MM.1S (cell line): ENCODE data around the gene ZNF431.
"Not testable (repeated sequence)": the region's sequence is repeated elsewhere in the genome, so short reads cannot be mapped to it uniquely, and the experiment has no call there.

Experiments
- DNase-seq: peaks from one replicate; pipeline ENCODE4 v3.0.0-alpha.2; 2015
- H2AFZ ChIP-seq: fragments of 300-600 bp; sonication (generic); 2 replicates; pipeline ENCODE4 v1.6.0; 2016; ENCODE audit warnings: antibody characterized with exemption, low read length
- H3F3A ChIP-seq: fragments of 300-600 bp; sonication (generic); 2 replicates; pipeline ENCODE4 v1.6.1; 2016; ENCODE audit warnings: mild to moderate bottlenecking, antibody characterized with exemption, low read length, moderate library complexity, mixed read lengths; ENCODE audit not compliant: insufficient read depth
- H3K27ac ChIP-seq: fragments of 300-600 bp; sonication (generic); 2 replicates; pipeline ENCODE4 v1.5.1; 2016; ENCODE audit warnings: mild to moderate bottlenecking, low read length
- H3K27me3 ChIP-seq: fragments of 300-600 bp; sonication (generic); replicated peaks from 2 replicates; pipeline ENCODE4 v1.6.0; 2016; ENCODE audit warnings: low read length; ENCODE audit not compliant: insufficient read depth
- H3K36me3 ChIP-seq: fragments of 300-600 bp; sonication (generic); replicated peaks from 2 replicates; pipeline ENCODE4 v1.6.1; 2016; ENCODE audit warnings: mild to moderate bottlenecking, low read length, mixed read lengths; ENCODE audit not compliant: insufficient read depth
- H3K4me1 ChIP-seq: fragments of 300-600 bp; sonication (generic); 2 replicates; pipeline ENCODE4 v1.6.1; 2016; ENCODE audit warnings: low read length, mixed read lengths
- H3K4me2 ChIP-seq: fragments of 300-600 bp; sonication (generic); 2 replicates; pipeline ENCODE4 v1.6.0; 2016; ENCODE audit warnings: low read depth, low read length
- H3K4me3 ChIP-seq: fragments of 300-600 bp; sonication (generic); 2 replicates; pipeline ENCODE4 v1.5.1; 2016; ENCODE audit warnings: low read length, mixed read lengths
- H3K79me2 ChIP-seq: fragments of 300-600 bp; sonication (generic); 2 replicates; pipeline ENCODE4 v1.6.1; 2016; ENCODE audit warnings: mixed run types, low read length, mixed read lengths
- H3K9ac ChIP-seq: fragments of 300-600 bp; sonication (generic); 2 replicates; pipeline ENCODE4 v1.6.1; 2016; ENCODE audit warnings: low read length, mixed read lengths
- H3K9me2 ChIP-seq: fragments of 300-600 bp; sonication (generic); replicated peaks from 2 replicates; pipeline ENCODE4 v1.6.1; 2016; ENCODE audit warnings: mild to moderate bottlenecking, low read length, mixed read lengths; ENCODE audit not compliant: insufficient read depth
- H3K9me3 ChIP-seq: fragments of 300-600 bp; sonication (generic); replicated peaks from 2 replicates; pipeline ENCODE4 v1.6.1; 2016; ENCODE audit warnings: mild to moderate bottlenecking, low read length, mixed read lengths; ENCODE audit not compliant: insufficient read depth
- H4K20me1 ChIP-seq: fragments of 300-600 bp; sonication (generic); 2 replicates; pipeline ENCODE4 v1.6.1; 2016; ENCODE audit warnings: mild to moderate bottlenecking, low read length, moderate library complexity, mixed read lengths; ENCODE audit not compliant: insufficient read depth
- CTCF ChIP-seq: fragments of 300-600 bp; sonication (generic); IDR thresholded peaks from 2 replicates; pipeline ENCODE4 v1.5.1; 2016; ENCODE audit warnings: antibody characterized with exemption, low read length, mixed read lengths
- EZH2 ChIP-seq: fragments of 300-600 bp; sonication (generic); optimal IDR thresholded peaks from 2 replicates; pipeline ENCODE3; 2017; ENCODE audit warnings: low read depth, mild to moderate bottlenecking, antibody characterized with exemption, low read length, mixed read lengths
- EZH2phosphoT487 ChIP-seq: fragments of 300-600 bp; sonication (generic); IDR thresholded peaks from 2 replicates; pipeline ENCODE4 v1.6.1; 2018; ENCODE audit warnings: antibody characterized with exemption, low read length

Gene ZNF431

GRCh38 chr19:21210037-21210621, 68.3 kb downstream of the ZNF431 start:
- TF ChIP-seq EZH2phosphoT487 (no peak), EZH2 (no peak), CTCF (no peak)
- H2AFZ ChIP-seq: no peak overlapping the region
- no peak for DNase-seq

GRCh38 chr19:21221693-21222092, 79.9 kb downstream of the ZNF431 start:
- no peaks in the 10 kb centered on the region for H3K9me3 ChIP-seq
- no peak overlapping the region for H3K9ac ChIP-seq
- no peak overlapping the region for H3K27ac ChIP-seq
- H3K9me2 ChIP-seq: no peaks in the 10 kb centered on the region
- TF ChIP-seq CTCF: no peak
- no peak for TF ChIP-seq EZH2
- no peak for TF ChIP-seq EZH2phosphoT487
- no peaks in the 10 kb centered on the region for H3K27me3 ChIP-seq
- no peak overlapping the region for H3K4me2 ChIP-seq
- no peaks in the 10 kb centered on the region for H3K4me1 ChIP-seq
- no peaks in the 10 kb centered on the region for H3K79me2 ChIP-seq
- no peak overlapping the region for H2AFZ ChIP-seq
- no peak overlapping the region for H3K4me3 ChIP-seq
- H3K36me3 ChIP-seq: no peaks in the 10 kb centered on the region
- H3F3A ChIP-seq: no peaks in the 10 kb centered on the region
- H4K20me1 ChIP-seq: no peaks in the 10 kb centered on the region
- no peak for DNase-seq

More at GRCh38 chr19:21210037-21210621, 68.3 kb downstream of the ZNF431 start:
- Histone ChIP-seq H3K4me2 (no peak overlapping the region), H3F3A (no peaks in the 10 kb centered on the region), H3K36me3 (no peaks in the 10 kb centered on the region), H4K20me1 (no peaks in the 10 kb centered on the region), H3K4me1 (no peaks in the 10 kb centered on the region), H3K79me2 (no peaks in the 10 kb centered on the region), H3K27ac (no peak overlapping the region), H3K9me3 (no peaks in the 10 kb centered on the region), H3K9ac (no peak overlapping the region), H3K9me2 (no peaks in the 10 kb centered on the region), H3K27me3 (no peaks in the 10 kb centered on the region), H3K4me3 (no peak overlapping the region)

- H3K4me2 ChIP-seq, H3K79me2 ChIP-seq, H2AFZ ChIP-seq, H3K27me3 ChIP-seq, H3K27ac ChIP-seq, DNase-seq, H3K9me3 ChIP-seq, H3K9me2 ChIP-seq, H3K9ac ChIP-seq, H3K4me1 ChIP-seq, H3K36me3 ChIP-seq, H4K20me1 ChIP-seq, H3F3A ChIP-seq, H3K4me3 ChIP-seq: not testable (repeated sequence)
These were observed 88.1 kb downstream of the ZNF431 start for GRCh38 chr19:21229938-21230337.

GRCh38 chr19:21233691-21234090, 91.9 kb downstream of the ZNF431 start:
- H3K36me3 ChIP-seq: no peaks in the 10 kb centered on the region
- H3K4me2 ChIP-seq: no peak overlapping the region
- no peak overlapping the region for H2AFZ ChIP-seq
- H3K9me2 ChIP-seq: no peaks in the 10 kb centered on the region
- TF ChIP-seq EZH2 (no peak), EZH2phosphoT487 (no peak), CTCF (no peak)
- no peaks in the 10 kb centered on the region for H3F3A ChIP-seq
- no peak overlapping the region for H3K4me3 ChIP-seq
- no peak overlapping the region for H3K9ac ChIP-seq
- H3K4me1 ChIP-seq: no peaks in the 10 kb centered on the region
- DNase-seq: no peak
- no peaks in the 10 kb centered on the region for H3K79me2 ChIP-seq
- H3K27me3 ChIP-seq: no peaks in the 10 kb centered on the region
- no peaks in the 10 kb centered on the region for H4K20me1 ChIP-seq
- no peak overlapping the region for H3K27ac ChIP-seq
- H3K9me3 ChIP-seq: no peaks in the 10 kb centered on the region

- not testable (repeated sequence) for H3K79me2 ChIP-seq, DNase-seq, H3K9me3 ChIP-seq, H3K9me2 ChIP-seq, H4K20me1 ChIP-seq, H3K4me3 ChIP-seq, H3K27ac ChIP-seq, H2AFZ ChIP-seq, H3K4me2 ChIP-seq, H3K9ac ChIP-seq, H3F3A ChIP-seq, H3K36me3 ChIP-seq, H3K4me1 ChIP-seq, H3K27me3 ChIP-seq
These were observed 94.9 kb downstream of the ZNF431 start for GRCh38 chr19:21236751-21237150.
